CD14-positive monocyte (primary cell): Measurements from ENCODE around the gene GTPBP6. TPM values are rescaled to one million over a fixed set of nuclear protein-coding genes. Genes with fewer than 3 reads are reported as not detected.

Experiments
- DNase-seq, 3 donors: peaks; one replicate each; pipeline ENCODE4 v3.0.0-alpha.2; 2011 to 2022
- H2AFZ ChIP-seq: 2 replicates; pipeline ENCODE4 v1.6.0; 2012; ENCODE audit warnings: mild to moderate bottlenecking, low read depth, low read length, inconsistent platforms; ENCODE audit not compliant: insufficient read depth, poor library complexity, severe bottlenecking
- H3K27ac ChIP-seq, 2 donors: 1 replicate in 1 of 2; 2 replicates in 1 of 2; pipeline ENCODE4 v1.5.1; 2012 to 2013; ENCODE audit warnings: low read length in 2 of 2, control low read depth in 1 of 2, inconsistent platforms in 1 of 2, low read depth in 1 of 2, mild to moderate bottlenecking in 1 of 2
- H3K27me3 ChIP-seq, 2 donors: one replicate each; pipeline versions ENCODE4 v1.6.0 to v1.6.1; 2011 to 2013; ENCODE audit warnings: low read length in 2 of 2; ENCODE audit not compliant: control insufficient read depth in 2 of 2, insufficient read depth in 2 of 2
- H3K36me3 ChIP-seq, 2 donors: replicated peaks in 1 of 2; 1 replicate in 1 of 2; 2 replicates in 1 of 2; pipeline versions ENCODE4 v1.5.1 to v1.6.1; 2012 to 2013; ENCODE audit warnings: low read length in 2 of 2, control low read depth in 1 of 2, inconsistent platforms in 1 of 2, mild to moderate bottlenecking in 1 of 2; ENCODE audit not compliant: insufficient read depth in 2 of 2, control insufficient read depth in 1 of 2
- H3K4me1 ChIP-seq, 2 donors: 1 replicate in 1 of 2; 2 replicates in 1 of 2; pipeline versions ENCODE4 v1.5.1 to v1.6.1; 2012 to 2013; ENCODE audit warnings: low read length in 2 of 2, control low read depth in 1 of 2, inconsistent platforms in 1 of 2, mild to moderate bottlenecking in 1 of 2, moderate library complexity in 1 of 2; ENCODE audit not compliant: insufficient read depth in 2 of 2, control insufficient read depth in 1 of 2
- H3K4me2 ChIP-seq: replicated peaks from 2 replicates; pipeline ENCODE3; 2012; ENCODE audit warnings: low read length, moderate library complexity, mild to moderate bottlenecking; ENCODE audit not compliant: poor library complexity, severe bottlenecking; ENCODE audit errors: extremely low read depth
- H3K4me3 ChIP-seq, 3 experiments: fragments of 200-600 bp in 1 of 3; sonication (generic) in 1 of 3; replicated peaks in 1 of 3; 1 replicate in 2 of 3; 2 replicates in 1 of 3; pipeline ENCODE4 v1.5.1; 2011 to 2013; ENCODE audit warnings: low read length in 3 of 3, mild to moderate bottlenecking in 3 of 3, control low read depth in 2 of 3, low read depth in 2 of 3, inconsistent platforms in 1 of 3, moderate library complexity in 1 of 3
- H3K79me2 ChIP-seq: 2 replicates; pipeline ENCODE4 v1.6.0; 2012; ENCODE audit warnings: mild to moderate bottlenecking, control low read depth, inconsistent platforms, low read length, moderate library complexity; ENCODE audit not compliant: insufficient read depth
- H3K9ac ChIP-seq: 2 replicates; pipeline ENCODE4 v1.6.0; 2017; ENCODE audit warnings: low read length, mild to moderate bottlenecking; ENCODE audit not compliant: insufficient read depth, poor library complexity, severe bottlenecking
- H3K9me3 ChIP-seq, 2 donors: replicated peaks in 1 of 2; 1 replicate in 1 of 2; 2 replicates in 1 of 2; pipeline versions ENCODE4 v1.5.1 to v1.6.1; 2012 to 2013; ENCODE audit warnings: low read length in 2 of 2, control low read depth in 1 of 2; ENCODE audit not compliant: control insufficient read depth in 1 of 2, insufficient read depth in 1 of 2
- H4K20me1 ChIP-seq: 2 replicates; pipeline ENCODE4 v1.6.0; 2012; ENCODE audit warnings: mild to moderate bottlenecking, low read length, control low read depth, moderate library complexity; ENCODE audit not compliant: insufficient read depth
- H3K27ac Mint-ChIP-seq, 7 donors: one replicate each; pipeline ENCODE4 v1.8.0; 2020; ENCODE audit warnings: mild to moderate bottlenecking in 7 of 7, mixed read lengths in 7 of 7, moderate library complexity in 6 of 7, inconsistent platforms in 2 of 7
- H3K27me3 Mint-ChIP-seq, 3 donors: one replicate each; pipeline ENCODE4 v1.8.0; 2021 to 2022; ENCODE audit warnings: low read depth in 3 of 3, mild to moderate bottlenecking in 3 of 3, mixed read lengths in 3 of 3, moderate library complexity in 3 of 3, inconsistent platforms in 1 of 3
- H3K36me3 Mint-ChIP-seq, 2 donors: one replicate each; pipeline ENCODE4 v1.8.0; 2020; ENCODE audit warnings: mixed read lengths in 2 of 2, inconsistent platforms in 1 of 2, mild to moderate bottlenecking in 1 of 2
- H3K4me1 Mint-ChIP-seq: one replicate; pipeline ENCODE4 v1.8.0; 2020; ENCODE audit warnings: mild to moderate bottlenecking, mixed read lengths
- H3K4me3 Mint-ChIP-seq, 2 donors: one replicate each; pipeline ENCODE4 v1.8.0; 2020; ENCODE audit warnings: mild to moderate bottlenecking in 2 of 2, mixed read lengths in 2 of 2, moderate library complexity in 1 of 2
- H3K9me3 Mint-ChIP-seq, 7 donors: one replicate each; pipeline ENCODE4 v1.8.0; 2020 to 2022; ENCODE audit warnings: mixed read lengths in 7 of 7, mild to moderate bottlenecking in 6 of 7, moderate library complexity in 6 of 7, inconsistent platforms in 2 of 7
- WGBS: methylation state at CpG from one replicate; pipeline ENCODE4 v1.1.5; 2013; ENCODE audit warnings: missing lambda C conversion rate; ENCODE audit not compliant: insufficient coverage; 5-methylcytosine and 5-hydroxymethylcytosine counted together
- intact Hi-C, 2 donors: fragments of 100-400 bp; cut with micrococcal nuclease; formaldehyde crosslinking; loops; one replicate each; pipeline versions ENCODE4 v1.15.0 to v1.15.1; 2023
- polyA plus RNA-seq, 3 donors: library from polyadenylated mRNA; depleted of rRNA in 1 of 3; unstranded in 2 of 3; stranded (reverse) in 1 of 3; fragments of 300-500 nt in 2 of 3; fragments of >200 nt in 1 of 3; fragmentation: Illumina TruSeq in 2 of 3; gene quantifications; 1 replicate in 2 of 3; 2 replicates in 1 of 3; pipeline ENCODE4 v1.2.3, GENCODE V29; 2012 to 2021
- TF ChIP-seq, protein P1 (sequence below): fragments of 200-600 bp; IDR thresholded peaks from one replicate; pipeline ENCODE4 v1.8.0; 2022; ENCODE audit warnings: antibody characterized with exemption, mild to moderate bottlenecking

GTPBP6 gene
- polyA plus RNA-seq, 3 donors: 17.2 to 39.3 (median 27.0) TPM

DNA sequence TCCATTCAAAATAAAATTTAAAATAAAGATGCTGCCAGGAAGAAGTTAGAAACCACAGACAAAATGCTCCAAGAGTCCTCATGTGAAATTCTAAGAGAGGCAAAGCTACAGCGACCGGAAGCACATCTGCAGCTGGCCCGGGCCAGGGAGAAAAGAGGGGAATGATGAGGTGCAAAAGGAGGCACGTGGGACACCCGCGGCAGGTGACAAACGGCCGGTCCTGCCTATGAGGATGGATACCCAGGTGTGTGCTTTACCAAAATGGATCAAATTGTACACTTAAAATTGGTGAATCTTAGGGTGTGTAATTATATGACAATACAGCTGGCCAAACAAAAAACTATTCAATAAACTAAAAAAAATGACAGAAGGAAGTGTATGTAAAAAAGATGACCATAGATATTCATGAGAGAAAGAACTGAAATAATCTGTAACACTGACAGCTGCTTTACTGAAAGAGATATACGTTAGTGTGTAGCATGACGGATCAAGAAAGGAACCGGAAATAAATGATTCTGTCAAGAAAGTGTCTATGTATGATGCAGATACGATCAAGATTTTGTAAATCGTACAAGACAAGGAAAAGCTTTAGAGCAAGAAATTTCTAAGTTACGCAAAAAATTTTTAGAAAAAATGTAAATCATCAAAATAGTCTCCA lies 38.6 kb upstream of the GTPBP6 start:
- Mint-ChIP-seq H3K36me3 (peaks cover 42 to 58% of the 10 kb centered on the region in 2 donors), H3K4me3 (no peak overlapping the region)
- no peak for DNase-seq

DNA sequence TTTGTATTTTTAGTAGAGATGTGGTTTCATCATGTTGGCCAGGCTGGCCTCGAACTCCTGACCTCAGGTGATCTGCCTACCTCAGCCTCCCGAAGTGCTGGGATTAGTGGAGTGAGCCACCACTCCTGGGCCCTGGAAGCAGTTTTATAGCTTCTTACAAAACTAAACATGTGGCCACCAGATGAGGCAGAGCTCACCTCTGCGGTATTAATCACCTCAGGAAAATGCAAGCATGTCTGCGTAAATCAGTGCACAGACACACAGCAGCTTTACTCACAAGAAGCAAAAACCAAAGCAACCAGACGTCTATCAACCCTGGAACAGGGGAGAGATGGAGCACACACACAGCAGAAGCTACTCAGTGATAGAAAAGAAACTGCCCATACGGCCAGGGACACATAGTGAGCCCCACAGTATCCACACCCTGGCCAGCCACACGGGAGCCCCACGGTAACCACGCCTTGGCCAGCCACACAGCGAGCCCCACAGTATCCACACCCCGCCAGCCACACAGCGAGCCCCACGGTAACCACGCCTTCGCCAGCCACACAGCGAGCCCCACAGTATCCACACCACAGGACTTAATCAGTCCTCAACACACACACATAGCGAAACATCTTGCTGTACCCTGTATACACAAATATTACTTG lies 37.9 kb upstream of the GTPBP6 start:
- Mint-ChIP-seq H3K9me3 (peaks cover 18 to 46% (median 37%) of the 10 kb centered on the region in 7 donors), H3K36me3 (peaks cover 37 to 55% of the 10 kb centered on the region in 2 donors), H3K27ac (peak overlapping the region in 1 of 7 donors; percentile 22), H3K4me3 (no peak overlapping the region), H3K4me1 (peaks cover 9% of the 10 kb centered on the region), H3K27me3 (peaks cover 0 to 2% (median 0%) of the 10 kb centered on the region in 3 donors)
- Histone ChIP-seq H3K9ac (no peak overlapping the region), H3K27ac (no peak overlapping the region), H3K27me3 (no peaks in the 10 kb centered on the region), H3K4me3 (no peak overlapping the region), H4K20me1 (no peaks in the 10 kb centered on the region), H3K4me2 (no peak overlapping the region), H3K36me3 (peaks cover 6 to 24% of the 10 kb centered on the region in 2 donors), H3K79me2 (no peaks in the 10 kb centered on the region), H2AFZ (no peak overlapping the region), H3K9me3 (peaks cover 32 to 54% of the 10 kb centered on the region in 2 donors), H3K4me1 (no peaks in the 10 kb centered on the region)
- intact Hi-C loops: no loop called here
- DNase-seq: no peak
- 72% methylated on average over 9 of the region's 17 CpGs for WGBS
- TF ChIP-seq, protein P1, sequence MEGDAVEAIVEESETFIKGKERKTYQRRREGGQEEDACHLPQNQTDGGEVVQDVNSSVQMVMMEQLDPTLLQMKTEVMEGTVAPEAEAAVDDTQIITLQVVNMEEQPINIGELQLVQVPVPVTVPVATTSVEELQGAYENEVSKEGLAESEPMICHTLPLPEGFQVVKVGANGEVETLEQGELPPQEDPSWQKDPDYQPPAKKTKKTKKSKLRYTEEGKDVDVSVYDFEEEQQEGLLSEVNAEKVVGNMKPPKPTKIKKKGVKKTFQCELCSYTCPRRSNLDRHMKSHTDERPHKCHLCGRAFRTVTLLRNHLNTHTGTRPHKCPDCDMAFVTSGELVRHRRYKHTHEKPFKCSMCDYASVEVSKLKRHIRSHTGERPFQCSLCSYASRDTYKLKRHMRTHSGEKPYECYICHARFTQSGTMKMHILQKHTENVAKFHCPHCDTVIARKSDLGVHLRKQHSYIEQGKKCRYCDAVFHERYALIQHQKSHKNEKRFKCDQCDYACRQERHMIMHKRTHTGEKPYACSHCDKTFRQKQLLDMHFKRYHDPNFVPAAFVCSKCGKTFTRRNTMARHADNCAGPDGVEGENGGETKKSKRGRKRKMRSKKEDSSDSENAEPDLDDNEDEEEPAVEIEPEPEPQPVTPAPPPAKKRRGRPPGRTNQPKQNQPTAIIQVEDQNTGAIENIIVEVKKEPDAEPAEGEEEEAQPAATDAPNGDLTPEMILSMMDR: no peak

More for the DNA sequence above, 38.6 kb upstream of the GTPBP6 start:
- Histone ChIP-seq H3K9ac (no peak overlapping the region), H3K27ac (no peak overlapping the region), H3K4me1 (no peaks in the 10 kb centered on the region), H3K27me3 (no peaks in the 10 kb centered on the region), H3K9me3 (peaks cover 39 to 57% of the 10 kb centered on the region in 2 donors), H4K20me1 (no peaks in the 10 kb centered on the region), H3K79me2 (no peaks in the 10 kb centered on the region), H2AFZ (no peak overlapping the region), H3K4me3 (no peak overlapping the region), H3K36me3 (peaks cover 6 to 24% of the 10 kb centered on the region in 2 donors), H3K4me2 (no peak overlapping the region)
- Mint-ChIP-seq H3K27me3 (peaks cover 0 to 2% (median 0%) of the 10 kb centered on the region in 3 donors), H3K9me3 (peaks cover 24 to 49% (median 43%) of the 10 kb centered on the region in 7 donors), H3K4me1 (peaks cover 9% of the 10 kb centered on the region), H3K27ac (peak overlapping the region in 3 of 7 donors; percentile 22 to 53 (median 47))
- intact Hi-C loops: no loop called here
- WGBS: 84% methylated on average over 6 of the region's 14 CpGs
- TF ChIP-seq, protein P1: no peak
